Measurements from ENCODE around the gene MATCAP1. TPM values are rescaled to one million over a fixed set of nuclear protein-coding genes. Genes with fewer than 3 reads are reported as not detected.

The MATCAP1 gene
- total and polyA plus RNA-seq, 10 of the 15 experiments (the other 5 are each of a cell fraction or from before 2014, with no cell fraction given), result 2.8 to 25.8 (median 8.6) TPM

- no peak for TF ChIP-seq ZBTB33 (IDR thresholded peaks at IDR 0.05)
- TF ChIP-seq EGR1 (IDR thresholded peaks at IDR 0.05; ENCODE audit: borderline replicate concordance in 1 of 2, low read depth in 2 of 2, low read length in 2 of 2), result no peak
- TF ChIP-seq MEF2B (IDR thresholded peaks at IDR 0.05; ENCODE audit: partially characterized antibody, poor library complexity, severe bottlenecking), result peak; percentile 18
- TF ChIP-seq IKZF1 (conservative IDR thresholded peaks at IDR 0.05), result peak; percentile 62
- no peak for TF ChIP-seq NFYA (IDR thresholded peaks at IDR 0.05; ENCODE audit: borderline replicate concordance, low read depth, low read length)
- TF ChIP-seq ATF7 (IDR thresholded peaks at IDR 0.05; ENCODE audit: low read depth), result no peak
- no peak for TF ChIP-seq BCL3 (IDR thresholded peaks at IDR 0.05; ENCODE audit: borderline replicate concordance, insufficient read depth, low read depth, low read length, poor library complexity, severe bottlenecking)
- no peak for TF ChIP-seq GABPA (IDR thresholded peaks at IDR 0.05; ENCODE audit: low read depth)
- TF ChIP-seq RFX5 (IDR thresholded peaks at IDR 0.05; ENCODE audit: low read depth, low read length), result no peak
- TF ChIP-seq SRF (IDR thresholded peaks at IDR 0.05; ENCODE audit: low read depth in 2 of 2, low read length in 2 of 2), result no peak; a peak in 1 of 4 replicates
- peak; percentile 15 to 77; a peak in 2 of 4 replicates for TF ChIP-seq BHLHE40 (IDR thresholded peaks at IDR 0.05; ENCODE audit: borderline replicate concordance in 1 of 2, low read depth in 2 of 2, low read length in 1 of 2)
- no peak for TF ChIP-seq MTA3 (IDR thresholded peaks at IDR 0.05; ENCODE audit: borderline replicate concordance, low read length)
- TF ChIP-seq CEBPZ (IDR thresholded peaks at IDR 0.05; ENCODE audit: low read depth, low read length), result no peak
- peak; percentile 51; the same call in 1 of the 2 replicates for TF ChIP-seq GATAD2B (conservative IDR thresholded peaks at IDR 0.05; ENCODE audit: low read depth)
- TF ChIP-seq TCF7 (IDR thresholded peaks at IDR 0.05; ENCODE audit: borderline replicate concordance), result no peak
- no peak for TF ChIP-seq WRNIP1 (IDR thresholded peaks at IDR 0.05; ENCODE audit: borderline replicate concordance, low read depth, low read length)
- TF ChIP-seq JUND (IDR thresholded peaks at IDR 0.05; ENCODE audit: low read depth, low read length), result no peak
- no peak for TF ChIP-seq ZBTB11 (CRISPR knock-in tag; IDR thresholded peaks at IDR 0.05)
These were observed 20.4 kb downstream of the MATCAP1 start (continued) for GRCh38 chr16:67163164-67163998.
